HepG2 (cell line): ENCODE measurements around the gene PEPD. TPM values are rescaled to one million over a fixed set of nuclear protein-coding genes. Genes with fewer than 3 reads are reported as not detected.
A peak's percentile ranks its signal among the peaks of the same experiment; 100 is the strongest.

Source experiments
- ATAC-seq: fragments of 200-7000 bp; cut with Tn5 transposase; 3 replicates; pipeline ENCODE4 v1.9.1; 2020; ENCODE audit warnings: mild to moderate bottlenecking, moderate library complexity
- BruUV-seq: library from RNA; stranded (reverse); fragments of 400-500 nt; replicated peaks from 2 replicates; lab custom pipeline; 2021; lab: Mats Ljungman, UMichigan
- CTCF ChIA-PET: fragments of 300-600 bp; formaldehyde crosslinking; extraction: SDS; loops from one replicate; lab custom pipeline; 2021; ENCODE audit warnings: low total read pairs, inconsistent platforms, low intra/inter-chr PET ratio; lab: Yijun Ruan, JAX
- POLR2A ChIA-PET: fragments of 350-600 bp; sonication (Branson Sonifier 250); formaldehyde crosslinking; loops from one replicate; lab custom pipeline; 2020; ENCODE audit warnings: antibody characterized with exemption, inconsistent platforms; lab: Yijun Ruan, JAX
- DNase-seq: peaks from one replicate; pipeline ENCODE4 v3.0.0-alpha.2; 2015; ENCODE audit warnings: low spot score
- FAIRE-seq: peaks from 3 replicates; lab custom pipeline; 2011; peaks lifted over from hg19 to GRCh38; lab: Jason Lieb, UNC
- H2AFZ ChIP-seq: one replicate; pipeline ENCODE4 v1.6.1; 2011; ENCODE audit warnings: low read length, inconsistent platforms
- H3K27ac ChIP-seq: fragments of 300-600 bp; 3 replicates; pipeline ENCODE4 v1.8.0; 2011; ENCODE audit warnings: mixed run types, mild to moderate bottlenecking, mixed read lengths, low read length, inconsistent platforms; ENCODE audit not compliant: insufficient read depth; ENCODE audit errors: extremely low read length
- H3K27me3 ChIP-seq, 2 experiments: fragments of 200-600 bp in 1 of 2; 2 replicates in 1 of 2; 3 replicates in 1 of 2; pipeline versions ENCODE4 v1.6.0 to v1.8.0; 2011; ENCODE audit warnings: low read length in 2 of 2, mild to moderate bottlenecking in 2 of 2, moderate library complexity in 2 of 2, inconsistent platforms in 1 of 2; ENCODE audit not compliant: insufficient read depth in 2 of 2, control insufficient read depth in 1 of 2
- H3K36me3 ChIP-seq, 2 experiments: fragments of 200-600 bp in 1 of 2; replicated peaks in 1 of 2; 2 replicates in 1 of 2; 3 replicates in 1 of 2; pipeline versions ENCODE4 v1.5.1 to v1.8.0; 2011; ENCODE audit warnings: low read length in 2 of 2, inconsistent platforms in 1 of 2; ENCODE audit not compliant: insufficient read depth in 2 of 2, control insufficient read depth in 1 of 2
- H3K4me1 ChIP-seq: 2 replicates; pipeline ENCODE4 v1.5.1; 2012; ENCODE audit warnings: low read length, inconsistent platforms; ENCODE audit not compliant: insufficient read depth
- H3K4me2 ChIP-seq: 2 replicates; pipeline ENCODE4 v1.6.0; 2011; ENCODE audit warnings: low read depth, low read length, inconsistent platforms
- H3K4me3 ChIP-seq, 3 experiments: fragments of 200-600 bp in 1 of 3; sonication (generic), shearing (Covaris generic) in 1 of 3; replicated peaks in 1 of 3; 2 replicates each; pipeline ENCODE4 v1.5.1; 2011 to 2016; ENCODE audit warnings: low read length in 3 of 3, inconsistent platforms in 2 of 3, low read depth in 2 of 3, mild to moderate bottlenecking in 2 of 3, control low read depth in 1 of 3, mixed read lengths in 1 of 3; ENCODE audit not compliant: insufficient read depth in 1 of 3
- H3K79me2 ChIP-seq: one replicate; pipeline ENCODE4 v1.6.1; 2011; ENCODE audit warnings: low read length, inconsistent platforms; ENCODE audit not compliant: insufficient read depth
- H3K9ac ChIP-seq: 2 replicates; pipeline ENCODE4 v1.6.0; 2011; ENCODE audit warnings: mild to moderate bottlenecking, low read depth, low read length, inconsistent platforms; ENCODE audit not compliant: insufficient read depth
- H3K9me3 ChIP-seq: 2 replicates; pipeline ENCODE4 v1.5.1; 2012; ENCODE audit warnings: mild to moderate bottlenecking, low read length
- H4K20me1 ChIP-seq: 2 replicates; pipeline ENCODE4 v1.6.0; 2011; ENCODE audit warnings: inconsistent platforms, mild to moderate bottlenecking, low read length, moderate library complexity; ENCODE audit not compliant: insufficient read depth
- KLF12 ChIP-seq: sonication (generic); formaldehyde crosslinking; IDR thresholded peaks from 2 replicates; pipeline ENCODE4 v1.4.0; 2020; ENCODE audit warnings: missing genetic modification reagents, borderline replicate concordance
- REPIN1 ChIP-seq: sonication (generic); formaldehyde crosslinking; IDR thresholded peaks from 2 replicates; pipeline ENCODE4 v1.8.0; 2022; ENCODE audit warnings: missing genetic modification reagents, low read depth, mild to moderate bottlenecking, borderline replicate concordance
- ZNF768 ChIP-seq: sonication (generic); formaldehyde crosslinking; IDR thresholded peaks from 2 replicates; pipeline ENCODE4 v1.4.0; 2020; ENCODE audit warnings: missing genetic modification reagents
- WGBS: methylation state at CpG from one replicate; pipeline ENCODE4 v1.1.6; 2017; ENCODE audit warnings: low lambda C conversion rate; 5-methylcytosine and 5-hydroxymethylcytosine counted together
- in situ Hi-C: cut with HindIII; loops from 2 replicates; pipeline ENCODE4 v1.10.0; 2017; ENCODE audit warnings: low pct_unique_long_range_greater_than_20kb; ENCODE audit not compliant: extremely low pct_ligation_motif_present
- intact Hi-C: fragments of 100-400 bp; cut with micrococcal nuclease; formaldehyde crosslinking; loops from one replicate; pipeline ENCODE4 v1.10.0; 2022; ENCODE audit not compliant: unreplicated experiment
- polyA plus RNA-seq, 8 experiments: library from polyadenylated mRNA; depleted of rRNA in 3 of 8; stranded (reverse) in 7 of 8; unstranded in 1 of 8; fragments of >200 nt; fragmentation: Illumina TruSeq in 4 of 8; extraction: Trizol in 4 of 8; gene quantifications; 2 replicates each; pipeline versions ENCODE4 v1.2.1 to v1.2.3, GENCODE V29; 2011 to 2016; ENCODE audit warnings: low read depth in 4 of 8, missing spikeins in 1 of 8, mixed read lengths in 1 of 8; ENCODE audit not compliant: insufficient read depth in 1 of 8
- total RNA-seq, 5 experiments: library from RNA; depleted of rRNA; stranded (reverse); fragments of >200 nt; fragmentation: Illumina TruSeq; extraction: Trizol; gene quantifications; 2 replicates each; pipeline ENCODE4 v1.2.3, GENCODE V29; 2016; ENCODE audit warnings: low read depth in 1 of 5
- TF ChIP-seq, protein P1 (sequence below): sonication (generic); formaldehyde crosslinking; IDR thresholded peaks from 2 replicates; pipeline ENCODE4 v1.8.0; 2022; ENCODE audit warnings: mild to moderate bottlenecking, missing genetic modification reagents, moderate library complexity
- TF ChIP-seq, protein P2 (sequence below): sonication (generic); formaldehyde crosslinking; IDR thresholded peaks from 2 replicates; pipeline ENCODE4 v1.4.0; 2020; ENCODE audit warnings: missing genetic modification reagents
- TF ChIP-seq, protein P3 (sequence below), 2 experiments: sonication (generic) in 1 of 2; formaldehyde crosslinking in 1 of 2; IDR thresholded peaks; 2 replicates each; pipeline versions ENCODE4 v1.6.1 to v1.9.0; 2014 to 2022; ENCODE audit warnings: antibody characterized with exemption in 1 of 2, borderline replicate concordance in 1 of 2, inconsistent platforms in 1 of 2, low read depth in 1 of 2, missing genetic modification reagents in 1 of 2

Gene PEPD
- total and polyA plus RNA-seq, 2 of the 13 experiments (the other 11 are each of a cell fraction or from before 2014, with no cell fraction given): 60.7 to 75.1 TPM

DNA sequence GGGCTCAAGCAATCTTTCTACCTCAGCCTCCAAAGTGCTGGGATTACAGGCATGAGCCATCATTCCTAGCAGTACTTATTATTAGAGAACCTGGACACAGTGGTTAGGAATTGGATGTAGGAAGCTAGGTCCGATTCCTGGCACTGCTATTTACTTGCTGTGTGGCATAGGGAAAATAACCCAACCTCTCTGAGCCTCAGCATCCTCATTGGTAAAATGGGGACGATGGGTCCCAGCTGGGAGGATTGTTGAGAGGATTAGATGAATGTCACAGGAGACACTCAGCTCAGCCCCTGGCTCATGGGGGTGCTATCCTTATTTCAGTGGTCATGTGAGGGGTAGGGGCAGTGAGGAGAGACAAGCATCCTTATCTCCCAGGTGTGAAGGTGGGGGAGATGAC is 6.8 kb upstream of the PEPD start:
- no peak for FAIRE-seq
- Histone ChIP-seq H3K9me3 (no peaks in the 10 kb centered on the region), H3K36me3 (no peaks in the 10 kb centered on the region), H3K4me1 (peaks cover 11% of the 10 kb centered on the region), H3K79me2 (no peaks in the 10 kb centered on the region), H3K27me3 (peaks cover 6 to 34% of the 10 kb centered on the region in 2 experiments; a peak in 4 of 5 replicates), H3K9ac (no peak overlapping the region), H4K20me1 (no peaks in the 10 kb centered on the region), H3K4me2 (no peak overlapping the region), H3K4me3 (no peak overlapping the region), H2AFZ (no peak overlapping the region), H3K27ac (no peak overlapping the region)
- intact Hi-C loops (no loop called here), in situ Hi-C loops (no loop called here)
- DNase-seq: no peak
- 0% methylated on average over 2 of the region's 2 CpGs for WGBS
- ATAC-seq: no peak
- ChIA-PET CTCF (no interaction called here), POLR2A (no interaction called here)
- no TSS peak for BruUV-seq
- TF ChIP-seq, protein P1, sequence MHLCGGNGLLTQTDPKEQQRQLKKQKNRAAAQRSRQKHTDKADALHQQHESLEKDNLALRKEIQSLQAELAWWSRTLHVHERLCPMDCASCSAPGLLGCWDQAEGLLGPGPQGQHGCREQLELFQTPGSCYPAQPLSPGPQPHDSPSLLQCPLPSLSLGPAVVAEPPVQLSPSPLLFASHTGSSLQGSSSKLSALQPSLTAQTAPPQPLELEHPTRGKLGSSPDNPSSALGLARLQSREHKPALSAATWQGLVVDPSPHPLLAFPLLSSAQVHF: no peak
- no peak for TF ChIP-seq KLF12
- peak; percentile 78; the same call in 1 of the 2 replicates for TF ChIP-seq ZNF768 (CRISPR knock-in tag)
- TF ChIP-seq, protein P2, sequence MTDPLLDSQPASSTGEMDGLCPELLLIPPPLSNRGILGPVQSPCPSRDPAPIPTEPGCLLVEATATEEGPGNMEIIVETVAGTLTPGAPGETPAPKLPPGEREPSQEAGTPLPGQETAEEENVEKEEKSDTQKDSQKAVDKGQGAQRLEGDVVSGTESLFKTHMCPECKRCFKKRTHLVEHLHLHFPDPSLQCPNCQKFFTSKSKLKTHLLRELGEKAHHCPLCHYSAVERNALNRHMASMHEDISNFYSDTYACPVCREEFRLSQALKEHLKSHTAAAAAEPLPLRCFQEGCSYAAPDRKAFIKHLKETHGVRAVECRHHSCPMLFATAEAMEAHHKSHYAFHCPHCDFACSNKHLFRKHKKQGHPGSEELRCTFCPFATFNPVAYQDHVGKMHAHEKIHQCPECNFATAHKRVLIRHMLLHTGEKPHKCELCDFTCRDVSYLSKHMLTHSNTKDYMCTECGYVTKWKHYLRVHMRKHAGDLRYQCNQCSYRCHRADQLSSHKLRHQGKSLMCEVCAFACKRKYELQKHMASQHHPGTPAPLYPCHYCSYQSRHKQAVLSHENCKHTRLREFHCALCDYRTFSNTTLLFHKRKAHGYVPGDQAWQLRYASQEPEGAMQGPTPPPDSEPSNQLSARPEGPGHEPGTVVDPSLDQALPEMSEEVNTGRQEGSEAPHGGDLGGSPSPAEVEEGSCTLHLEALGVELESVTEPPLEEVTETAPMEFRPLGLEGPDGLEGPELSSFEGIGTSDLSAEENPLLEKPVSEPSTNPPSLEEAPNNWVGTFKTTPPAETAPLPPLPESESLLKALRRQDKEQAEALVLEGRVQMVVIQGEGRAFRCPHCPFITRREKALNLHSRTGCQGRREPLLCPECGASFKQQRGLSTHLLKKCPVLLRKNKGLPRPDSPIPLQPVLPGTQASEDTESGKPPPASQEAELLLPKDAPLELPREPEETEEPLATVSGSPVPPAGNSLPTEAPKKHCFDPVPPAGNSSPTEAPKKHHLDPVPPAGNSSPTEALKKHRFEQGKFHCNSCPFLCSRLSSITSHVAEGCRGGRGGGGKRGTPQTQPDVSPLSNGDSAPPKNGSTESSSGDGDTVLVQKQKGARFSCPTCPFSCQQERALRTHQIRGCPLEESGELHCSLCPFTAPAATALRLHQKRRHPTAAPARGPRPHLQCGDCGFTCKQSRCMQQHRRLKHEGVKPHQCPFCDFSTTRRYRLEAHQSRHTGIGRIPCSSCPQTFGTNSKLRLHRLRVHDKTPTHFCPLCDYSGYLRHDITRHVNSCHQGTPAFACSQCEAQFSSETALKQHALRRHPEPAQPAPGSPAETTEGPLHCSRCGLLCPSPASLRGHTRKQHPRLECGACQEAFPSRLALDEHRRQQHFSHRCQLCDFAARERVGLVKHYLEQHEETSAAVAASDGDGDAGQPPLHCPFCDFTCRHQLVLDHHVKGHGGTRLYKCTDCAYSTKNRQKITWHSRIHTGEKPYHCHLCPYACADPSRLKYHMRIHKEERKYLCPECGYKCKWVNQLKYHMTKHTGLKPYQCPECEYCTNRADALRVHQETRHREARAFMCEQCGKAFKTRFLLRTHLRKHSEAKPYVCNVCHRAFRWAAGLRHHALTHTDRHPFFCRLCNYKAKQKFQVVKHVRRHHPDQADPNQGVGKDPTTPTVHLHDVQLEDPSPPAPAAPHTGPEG (CRISPR knock-in tag): no peak
- no peak for TF ChIP-seq REPIN1 (CRISPR knock-in tag)
- TF ChIP-seq, protein P3, sequence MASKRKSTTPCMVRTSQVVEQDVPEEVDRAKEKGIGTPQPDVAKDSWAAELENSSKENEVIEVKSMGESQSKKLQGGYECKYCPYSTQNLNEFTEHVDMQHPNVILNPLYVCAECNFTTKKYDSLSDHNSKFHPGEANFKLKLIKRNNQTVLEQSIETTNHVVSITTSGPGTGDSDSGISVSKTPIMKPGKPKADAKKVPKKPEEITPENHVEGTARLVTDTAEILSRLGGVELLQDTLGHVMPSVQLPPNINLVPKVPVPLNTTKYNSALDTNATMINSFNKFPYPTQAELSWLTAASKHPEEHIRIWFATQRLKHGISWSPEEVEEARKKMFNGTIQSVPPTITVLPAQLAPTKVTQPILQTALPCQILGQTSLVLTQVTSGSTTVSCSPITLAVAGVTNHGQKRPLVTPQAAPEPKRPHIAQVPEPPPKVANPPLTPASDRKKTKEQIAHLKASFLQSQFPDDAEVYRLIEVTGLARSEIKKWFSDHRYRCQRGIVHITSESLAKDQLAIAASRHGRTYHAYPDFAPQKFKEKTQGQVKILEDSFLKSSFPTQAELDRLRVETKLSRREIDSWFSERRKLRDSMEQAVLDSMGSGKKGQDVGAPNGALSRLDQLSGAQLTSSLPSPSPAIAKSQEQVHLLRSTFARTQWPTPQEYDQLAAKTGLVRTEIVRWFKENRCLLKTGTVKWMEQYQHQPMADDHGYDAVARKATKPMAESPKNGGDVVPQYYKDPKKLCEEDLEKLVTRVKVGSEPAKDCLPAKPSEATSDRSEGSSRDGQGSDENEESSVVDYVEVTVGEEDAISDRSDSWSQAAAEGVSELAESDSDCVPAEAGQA (IDR thresholded peaks at IDR 0.05; ENCODE audit: low read depth): no peak
- TF ChIP-seq, protein P3 (CRISPR knock-in tag; IDR thresholded peaks at IDR 0.05; ENCODE audit: borderline replicate concordance): no peak
